ENCODE data around the gene SEM1. TPM values are rescaled to one million over a fixed set of nuclear protein-coding genes. Genes with fewer than 3 reads are reported as not detected.
A peak's percentile ranks its signal among the peaks of the same experiment; 100 is the strongest.

Gene SEM1
- total and polyA plus RNA-seq, 2 of the 8 experiments (the other 6 are each of a cell fraction or from before 2014, with no cell fraction given) = 20.8 to 75.3 TPM

GRCh38 chr7:96658022-96658412 lies 51.6 kb downstream of the SEM1 start:
- H3K4me1 ChIP-seq (replicated peaks in 1 of 4; ENCODE audit: control insufficient read depth in 3 of 4, insufficient read depth in 4 of 4, low read length in 3 of 4) = peaks cover 0 to 7% (median under 1%) of the 10 kb centered on the region in 4 experiments; a peak in 5 of 7 replicates
- H3K23ac ChIP-seq (ENCODE audit: insufficient read length) = no peak overlapping the region
- no peak overlapping the region for H3K14ac ChIP-seq (ENCODE audit: insufficient read length)
- POLR2A ChIA-PET (ENCODE audit: partially characterized antibody) = no interaction called here
- TF ChIP-seq CBX5 (IDR thresholded peaks at IDR 0.05; ENCODE audit: low read depth, low read length) (no peak), NANOG (IDR thresholded peaks at IDR 0.05; ENCODE audit: insufficient read depth, low read depth, low read length, poor library complexity, severe bottlenecking) (no peak), FOSL1 (IDR thresholded peaks at IDR 0.05; ENCODE audit: insufficient read depth, low read depth, low read length) (no peak), SRF (IDR thresholded peaks at IDR 0.05; ENCODE audit: low read depth, low read length) (no peak), KDM4A (IDR thresholded peaks at IDR 0.05; ENCODE audit: low read depth, low read length, severe bottlenecking) (no peak)
- peak overlapping the region; percentile 2 to 37; a peak in 2 of 4 replicates for H3K4me2 ChIP-seq (ENCODE audit: insufficient read depth in 1 of 2, low read depth in 2 of 2, low read length in 2 of 2)
- H2BK5ac ChIP-seq (ENCODE audit: low read depth, low read length) = 0 out of 2 replicates have a peak overlapping the region, but pooled peaks have one; percentile 14
- H3K27ac ChIP-seq (ENCODE audit: low read depth, low read length) = no peak overlapping the region
- H3K4ac ChIP-seq (replicated peaks; ENCODE audit: insufficient read length, low read depth, low read length) = no peak overlapping the region
- no peak overlapping the region for H3K56ac ChIP-seq (replicated peaks; ENCODE audit: insufficient read length, low read depth, low read length)
- H4K8ac ChIP-seq (ENCODE audit: extremely low read depth, insufficient read depth, low read length) = no peak overlapping the region
- H3K4me3 ChIP-seq (ENCODE audit: extremely low read depth in 1 of 4, insufficient read depth in 2 of 4, low read depth in 3 of 4, low read length in 4 of 4) = no peak overlapping the region
- H2AK5ac ChIP-seq (ENCODE audit: low read depth, low read length) = no peak overlapping the region
- FAIRE-seq (no peak), DNase-seq (ENCODE audit: low read depth in 1 of 2, low spot score in 2 of 2) (no peak)
- H2BK120ac ChIP-seq (replicated peaks; ENCODE audit: low read depth, low read length) = no peak overlapping the region
- H2BK15ac ChIP-seq (ENCODE audit: low read length) = no peak overlapping the region
- no peaks in the 10 kb centered on the region for H3K27me3 ChIP-seq (replicated peaks in 1 of 4; ENCODE audit: control insufficient read depth in 3 of 4, extremely low read depth in 1 of 4, insufficient read depth in 3 of 4, low read length in 3 of 4)
- no peaks in the 10 kb centered on the region for H3K36me3 ChIP-seq (ENCODE audit: control insufficient read depth in 2 of 4, insufficient read depth in 4 of 4, low read length in 3 of 4)
- no peak overlapping the region for H2BK12ac ChIP-seq (ENCODE audit: low read depth, low read length)
- no peak overlapping the region for H2AFZ ChIP-seq (ENCODE audit: low read length)
- H4K91ac ChIP-seq (replicated peaks; ENCODE audit: insufficient read length, low read length) = no peak overlapping the region
- peak overlapping the region; percentile 49 for H4K5ac ChIP-seq (ENCODE audit: insufficient read length, low read depth, low read length)
- H3K9me3 ChIP-seq (ENCODE audit: insufficient read depth in 2 of 2, low read depth in 1 of 2, low read length in 1 of 2) = no peaks in the 10 kb centered on the region
- no peaks in the 10 kb centered on the region for H4K20me1 ChIP-seq (replicated peaks in 1 of 2; ENCODE audit: control insufficient read depth in 1 of 2, insufficient read depth in 2 of 2, low read length in 2 of 2)
- H3K79me1 ChIP-seq (ENCODE audit: low read depth, low read length) = no peaks in the 10 kb centered on the region
- H3K9ac ChIP-seq (replicated peaks in 1 of 4; ENCODE audit: extremely low read depth in 1 of 4, low read depth in 3 of 4, low read length in 3 of 4) = no peak overlapping the region
- H3K79me2 ChIP-seq (ENCODE audit: control insufficient read depth in 1 of 2, insufficient read depth in 2 of 2, low read length in 2 of 2) = no peaks in the 10 kb centered on the region
- CTCF ChIA-PET (ENCODE audit: partially characterized antibody) = no interaction called here
- WGBS, 2 experiments (ENCODE audit: extremely low coverage in 1 of 2, insufficient coverage in 1 of 2, insufficient read length in 1 of 2, insufficient replicate concordance in 2 of 2, low coverage in 1 of 2, low lambda C conversion rate in 2 of 2, missing lambda C conversion rate in 1 of 2) = 56% methylated on average over 2 of the region's 2 CpGs; no CpG with 5 or more reads in 1 of the 2 experiments
- H3K18ac ChIP-seq (ENCODE audit: extremely low read depth, low read length) = no peak overlapping the region; the same call in 1 of the 2 replicates
- H3K23me2 ChIP-seq (ENCODE audit: low read depth, low read length) = no peaks in the 10 kb centered on the region
- no peak overlapping the region for H2BK20ac ChIP-seq (ENCODE audit: low read length)
